GM23248 (cell line): ENCODE results near the gene NPHP4. TPM values are rescaled to one million over a fixed set of nuclear protein-coding genes. Genes with fewer than 3 reads are reported as not detected.
A peak's percentile ranks its signal among the peaks of the same experiment; 100 is the strongest.
"Not testable (repeated sequence)": the region's sequence is repeated elsewhere in the genome, so short reads cannot be mapped to it uniquely, and the experiment has no call there.

Experiments
- DNase-seq: peaks from one replicate; pipeline ENCODE4 v3.0.0-alpha.2; 2015
- H2AFZ ChIP-seq: fragments of 200-600 bp; sonication (generic); 2 replicates; pipeline ENCODE4 v1.6.1; 2016; ENCODE audit warnings: antibody characterized with exemption
- H3F3A ChIP-seq: fragments of 200-600 bp; sonication (generic); 2 replicates; pipeline ENCODE4 v1.6.1; 2016; ENCODE audit warnings: mild to moderate bottlenecking, antibody characterized with exemption, mixed run types; ENCODE audit not compliant: insufficient read depth
- H3K27ac ChIP-seq: fragments of 200-600 bp; sonication (generic); 2 replicates; pipeline ENCODE4 v1.5.1; 2016; ENCODE audit warnings: mild to moderate bottlenecking
- H3K27me3 ChIP-seq: fragments of 200-600 bp; sonication (generic); replicated peaks from 2 replicates; pipeline ENCODE4 v1.6.1; 2016; ENCODE audit warnings: mild to moderate bottlenecking; ENCODE audit not compliant: insufficient read depth
- H3K36me3 ChIP-seq: fragments of 200-600 bp; sonication (generic); 2 replicates; pipeline ENCODE4 v1.6.1; 2016; ENCODE audit warnings: low read depth, mild to moderate bottlenecking
- H3K4me1 ChIP-seq: fragments of 200-600 bp; sonication (generic); 2 replicates; pipeline ENCODE4 v1.6.1; 2016; ENCODE audit warnings: mild to moderate bottlenecking; ENCODE audit not compliant: insufficient read depth
- H3K4me2 ChIP-seq: fragments of 200-600 bp; sonication (generic); one replicate; pipeline ENCODE4 v1.6.1; 2016; ENCODE audit warnings: mild to moderate bottlenecking; ENCODE audit not compliant: unreplicated experiment
- H3K4me3 ChIP-seq: fragments of 200-600 bp; sonication (generic); 2 replicates; pipeline ENCODE4 v1.5.1; 2016; ENCODE audit warnings: mild to moderate bottlenecking
- H3K79me2 ChIP-seq: fragments of 200-600 bp; sonication (generic); 2 replicates; pipeline ENCODE4 v1.6.1; 2016; ENCODE audit warnings: mild to moderate bottlenecking; ENCODE audit not compliant: insufficient read depth
- H3K9ac ChIP-seq: fragments of 200-600 bp; sonication (generic); 2 replicates; pipeline ENCODE4 v1.6.1; 2016; ENCODE audit warnings: mild to moderate bottlenecking
- H3K9me2 ChIP-seq: fragments of 200-600 bp; sonication (generic); 2 replicates; pipeline ENCODE4 v1.6.1; 2016; ENCODE audit warnings: mixed run types, mild to moderate bottlenecking, moderate library complexity; ENCODE audit not compliant: insufficient read depth
- H3K9me3 ChIP-seq: fragments of 200-600 bp; sonication (generic); one replicate; pipeline ENCODE4 v1.6.1; 2017; ENCODE audit warnings: low read depth
- H4K20me1 ChIP-seq: fragments of 200-600 bp; sonication (generic); 2 replicates; pipeline ENCODE4 v1.6.0; 2016; ENCODE audit not compliant: insufficient read depth
- EZH2 ChIP-seq: fragments of 200-600 bp; sonication (generic); IDR thresholded peaks from 2 replicates; pipeline ENCODE4 v1.6.1; 2018; ENCODE audit warnings: antibody characterized with exemption, mild to moderate bottlenecking; ENCODE audit not compliant: insufficient read depth, poor library complexity, severe bottlenecking
- EZH2phosphoT487 ChIP-seq: fragments of 200-600 bp; sonication (generic); IDR thresholded peaks from 2 replicates; pipeline ENCODE4 v1.6.1; 2018; ENCODE audit warnings: antibody characterized with exemption, moderate library complexity, mild to moderate bottlenecking, low read depth; ENCODE audit not compliant: insufficient read depth
- WGBS, 2 experiments: methylation state at CpG; one replicate each; pipeline ENCODE4 v1.1.6; 2015 to 2017; ENCODE audit warnings: low lambda C conversion rate in 2 of 2, low coverage in 1 of 2; ENCODE audit errors: missing lambda C conversion rate in 2 of 2; 5-methylcytosine and 5-hydroxymethylcytosine counted together
- in situ Hi-C: fragments of 300-500 bp; cut with MboI; formaldehyde crosslinking; loops from 2 replicates; pipeline ENCODE4 v1.15.0; 2020
- polyA plus RNA-seq: library from polyadenylated mRNA; unstranded; fragments of >200 nt; fragmentation: Nextera tagmentation; extraction: Ambion mirVana; gene quantifications from 2 replicates; pipeline ENCODE4 v1.2.1, GENCODE V29; 2016
- total RNA-seq: library from RNA; depleted of rRNA; stranded (reverse); fragments of >200 nt; shearing (Covaris generic); gene quantifications from 2 replicates; pipeline ENCODE4 v1.2.3, GENCODE V29; 2014

The NPHP4 gene
- total and polyA plus RNA-seq, 2 experiments from 2014 or later: 4.0 to 4.2 TPM

DNA sequence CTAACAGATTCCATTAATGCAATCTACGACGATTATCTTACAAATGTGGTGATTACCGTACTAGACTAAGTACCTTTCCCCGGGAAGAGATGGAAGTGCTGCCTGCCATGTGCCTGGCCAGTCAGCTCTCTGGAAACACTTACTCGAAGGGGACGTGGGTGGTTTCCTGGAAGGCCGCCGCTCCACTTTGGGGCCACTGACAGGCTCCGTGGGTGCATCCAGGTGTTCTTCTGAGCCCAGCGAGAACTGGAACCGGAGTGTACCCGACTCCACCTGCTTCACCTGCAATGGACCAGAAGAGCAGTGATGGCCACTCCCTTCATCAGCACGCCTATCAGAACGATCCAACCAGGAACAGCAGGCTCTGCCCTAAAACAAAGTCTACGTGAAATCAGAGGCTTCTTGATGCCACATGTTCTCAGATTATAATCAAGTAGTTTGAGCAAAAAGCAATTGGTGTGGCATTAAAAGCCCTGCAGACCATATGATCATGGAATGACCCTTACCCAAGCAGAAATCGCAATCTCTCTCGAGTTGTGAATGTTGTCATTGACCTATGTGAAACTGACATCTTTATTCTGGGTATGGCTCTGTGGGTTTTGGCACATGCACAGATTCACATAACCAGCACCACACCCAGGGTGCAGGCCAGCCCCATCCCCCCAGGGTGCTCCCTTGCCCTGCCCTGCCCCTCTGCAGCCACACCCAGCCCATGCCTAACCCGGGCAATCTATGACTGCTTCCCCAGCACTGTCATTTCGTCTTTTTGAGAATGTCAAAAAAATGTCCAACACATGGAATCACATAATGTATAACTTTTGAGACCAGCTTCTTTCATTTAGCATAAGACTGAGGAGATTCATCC is 64.5 kb downstream of the NPHP4 start:
- Histone ChIP-seq H3K9ac (no peak overlapping the region), H3K4me2 (no peak overlapping the region), H3K36me3 (0 out of 2 replicates have a peak, but pooled peaks cover 4% of the 10 kb centered on the region), H3F3A (no peaks in the 10 kb centered on the region), H3K4me1 (no peaks in the 10 kb centered on the region), H3K27me3 (no peaks in the 10 kb centered on the region), H3K9me2 (no peaks in the 10 kb centered on the region), H4K20me1 (no peaks in the 10 kb centered on the region), H3K4me3 (no peak overlapping the region), H3K79me2 (no peaks in the 10 kb centered on the region), H2AFZ (no peak overlapping the region), H3K9me3 (no peaks in the 10 kb centered on the region), H3K27ac (no peak overlapping the region)
- TF ChIP-seq EZH2phosphoT487 (no peak), EZH2 (no peak)
- no peak for DNase-seq
- in situ Hi-C loops: no loop called here
- WGBS, 2 experiments: 92 to 93% methylated on average over 19 of the region's 19 CpGs

DNA sequence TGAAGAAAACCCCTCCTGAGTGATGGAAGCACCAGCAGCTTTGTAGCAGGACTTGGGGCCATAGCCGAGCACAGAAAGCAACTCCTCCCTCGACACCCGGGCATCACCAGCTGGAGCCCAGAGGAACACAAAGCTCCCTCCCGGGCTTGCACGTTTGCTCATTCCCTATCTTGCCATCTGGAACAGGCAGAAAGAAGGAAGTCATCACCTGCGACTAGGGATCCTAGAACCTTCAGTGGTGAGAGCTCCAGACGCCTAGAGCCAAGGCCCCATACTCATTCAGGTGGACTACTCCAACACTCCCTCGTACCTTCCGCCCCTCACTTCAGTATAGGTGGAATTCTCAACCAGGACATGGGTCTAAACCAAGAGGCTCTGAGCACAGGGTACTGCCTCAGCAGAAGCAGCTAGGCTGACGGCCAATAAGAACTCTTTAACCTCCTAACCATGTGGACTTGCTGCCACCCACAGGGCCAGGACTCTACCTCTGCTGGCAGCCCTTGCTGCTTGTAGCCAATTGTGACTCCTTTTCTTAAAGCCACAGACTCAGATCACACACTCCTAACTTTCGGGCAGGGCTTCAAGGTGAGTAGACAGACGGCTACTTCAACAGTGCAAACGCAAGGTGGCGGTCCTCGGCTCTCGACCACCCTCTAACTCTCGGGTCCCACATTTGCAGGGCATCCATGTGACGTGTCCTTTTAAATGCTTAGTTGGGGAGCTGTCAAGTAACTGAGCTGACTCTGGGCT is 65.4 kb downstream of the NPHP4 start:
- H3K4me2 ChIP-seq: no peak overlapping the region

DNA sequence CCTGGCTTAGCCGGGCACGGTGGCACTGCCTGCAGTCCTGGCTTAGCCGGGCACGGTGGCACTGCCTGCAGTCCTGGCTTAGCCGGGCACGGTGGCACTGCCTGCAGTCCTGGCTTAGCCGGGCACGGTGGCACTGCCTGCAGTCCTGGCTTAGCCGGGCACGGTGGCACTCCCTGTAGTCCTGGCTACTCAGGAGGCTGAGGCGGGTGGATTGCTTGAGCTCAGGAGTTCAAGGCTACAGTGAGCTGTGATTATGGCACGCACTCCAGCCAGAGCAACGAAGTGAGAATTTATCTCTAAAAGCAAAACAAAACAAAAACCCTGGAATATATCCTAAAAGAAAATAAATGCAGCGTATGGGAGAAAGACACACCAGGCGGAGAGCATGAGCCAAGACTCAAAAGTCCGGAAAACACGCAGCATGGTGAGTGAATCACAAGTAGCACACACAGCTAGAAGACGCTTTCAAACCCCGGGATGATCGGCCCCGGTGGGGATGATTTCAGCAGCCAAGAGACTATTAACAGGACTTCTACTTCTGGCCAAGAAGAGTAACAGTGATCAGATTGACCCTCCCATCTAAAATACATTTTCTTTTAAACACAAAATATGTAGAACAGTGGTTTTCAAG is 69.4 kb downstream of the NPHP4 start:
- DNase-seq: peak; percentile 40
- H3F3A ChIP-seq, H3K4me2 ChIP-seq, H3K27ac ChIP-seq, H3K9me2 ChIP-seq, H4K20me1 ChIP-seq, H3K4me3 ChIP-seq, H3K9ac ChIP-seq, H3K79me2 ChIP-seq, H3K9me3 ChIP-seq, H3K4me1 ChIP-seq, H3K36me3 ChIP-seq, H3K27me3 ChIP-seq, H2AFZ ChIP-seq: not testable (repeated sequence)
- 54 to 57% methylated on average over 21 of the region's 21 CpGs for WGBS, 2 experiments
- in situ Hi-C loops: loop anchor here (25.0 kb wide), 3 partner anchors 411 to 2011 kb away; partner anchors contain the start of genes AJAP1 and C1orf174

More for the DNA sequence above, 65.4 kb downstream of the NPHP4 start:
- no peak overlapping the region for H3K9ac ChIP-seq
- H4K20me1 ChIP-seq: no peaks in the 10 kb centered on the region
- H3K4me3 ChIP-seq: no peak overlapping the region
- H3K27ac ChIP-seq: no peak overlapping the region
- no peaks in the 10 kb centered on the region for H3F3A ChIP-seq
- TF ChIP-seq EZH2phosphoT487 (no peak), EZH2 (no peak)
- no peaks in the 10 kb centered on the region for H3K9me2 ChIP-seq
- no peaks in the 10 kb centered on the region for H3K4me1 ChIP-seq
- 98% methylated on average over 18 of the region's 18 CpGs for WGBS, 2 experiments
- no peaks in the 10 kb centered on the region for H3K9me3 ChIP-seq
- in situ Hi-C loops: no loop called here
- H2AFZ ChIP-seq: no peak overlapping the region
- no peak for DNase-seq
- H3K79me2 ChIP-seq: no peaks in the 10 kb centered on the region
- 0 out of 2 replicates have a peak, but pooled peaks cover 4% of the 10 kb centered on the region for H3K36me3 ChIP-seq
- H3K27me3 ChIP-seq: no peaks in the 10 kb centered on the region

DNA sequence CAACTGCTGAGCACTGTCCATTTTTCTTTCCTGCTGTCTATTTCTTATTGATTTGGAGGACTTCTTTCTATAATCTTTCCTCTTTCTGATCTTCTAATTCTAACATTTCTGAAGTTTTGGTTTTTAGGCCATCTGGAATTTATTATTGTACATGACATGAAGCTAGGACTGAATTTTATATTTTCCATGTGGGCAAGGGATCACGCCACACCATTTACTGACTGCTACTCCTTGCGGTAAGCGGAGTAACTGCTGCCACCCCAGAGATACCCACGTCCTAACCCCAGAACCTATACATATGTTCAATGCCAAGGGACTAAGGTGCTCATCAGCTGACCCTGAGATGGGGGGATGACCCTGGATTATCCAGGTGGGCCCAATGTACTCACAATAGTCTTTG is 70.6 kb downstream of the NPHP4 start:
- no peaks in the 10 kb centered on the region for H3F3A ChIP-seq
- 67 to 71% methylated on average over 4 of the region's 4 CpGs for WGBS, 2 experiments
- H3K79me2 ChIP-seq: no peaks in the 10 kb centered on the region
- H3K36me3 ChIP-seq: no peaks in the 10 kb centered on the region
- H3K27ac ChIP-seq: no peak overlapping the region
- no peaks in the 10 kb centered on the region for H3K9me2 ChIP-seq
- H3K27me3 ChIP-seq: no peaks in the 10 kb centered on the region
- no peaks in the 10 kb centered on the region for H3K9me3 ChIP-seq
- TF ChIP-seq EZH2 (no peak), EZH2phosphoT487 (no peak)
- H3K9ac ChIP-seq: no peak overlapping the region
- no peaks in the 10 kb centered on the region for H3K4me1 ChIP-seq
- H3K4me3 ChIP-seq: no peak overlapping the region
- in situ Hi-C loops: loop anchor here (25.0 kb wide), 3 partner anchors 409 to 2009 kb away; partner anchors contain the start of genes AJAP1 and C1orf174
- no peaks in the 10 kb centered on the region for H4K20me1 ChIP-seq
- H3K4me2 ChIP-seq: no peak overlapping the region
- no peak overlapping the region for H2AFZ ChIP-seq
- no peak for DNase-seq
